ENCODE data around the gene PIAS1. TPM values are rescaled to one million over a fixed set of nuclear protein-coding genes. Genes with fewer than 3 reads are reported as not detected.

Gene PIAS1
- total RNA-seq (2022; extraction: Qiagen RNA extraction) = 20.2 to 30.3 TPM (median 27.2 TPM) in 5 replicates

GRCh38 chr15:68053701-68054627, at the start of gene PIAS1:
TSS of gene PIAS1 (plus strand) at chr15:68054315. CDS start at chr15:68054327, 12 bp downstream.

GRCh38 chr15:68204776-68205557, 150.9 kb downstream of the PIAS1 start, which contains the start of gene CALML4:
TSS of gene CALML4 (minus strand) at chr15:68205332. CDS start at chr15:68205247, 85 bp downstream.

GRCh38 chr15:68229386-68230156, 175.5 kb downstream of the PIAS1 start, which contains the start of gene CLN6:
TSS of gene CLN6 (minus strand) at chr15:68229728. CDS start at chr15:68229584, 144 bp downstream.

Other genes with a start within 250 kb of the PIAS1 start
- 0.05 to 0.08 TPM (median 0.06 TPM) in 4 of 5 replicates, not detected in the other for gene SKOR1, start 228.8 kb upstream of the PIAS1 start, total RNA-seq (2022; extraction: Qiagen RNA extraction)
- not detected in 5 replicates for gene RNU6-1, start 214.3 kb upstream of the PIAS1 start, total RNA-seq (2022; extraction: Qiagen RNA extraction)
- 5.9 to 9.6 TPM (median 8.6 TPM) in 5 replicates for gene CALML4, start 151.0 kb downstream of the PIAS1 start, total RNA-seq (2022; extraction: Qiagen RNA extraction)
- gene CLN6, start 175.4 kb downstream of the PIAS1 start, total RNA-seq (2022; extraction: Qiagen RNA extraction) = 58.1 to 86.4 TPM (median 80.3 TPM) in 5 replicates
- 18.3 to 35.1 TPM (median 27.3 TPM) in 5 replicates for gene FEM1B, start 223.4 kb downstream of the PIAS1 start, total RNA-seq (2022; extraction: Qiagen RNA extraction)

Measured in A549 treated with dexamethasone at 1 μM for 4 hours (cell line).